SIG-M5 treated with dmso at 0.1 percent for 504 hours (cell line): ENCODE data around the gene ZNF580.

ENCODE experiments used
- DNase-seq: peaks from one replicate; lab custom pipeline; 2025; ENCODE audit not compliant: unreplicated experiment; lab: John Stamatoyannopoulos, UW

ZNF580 gene

GRCh38 chr19:55688422-55689218, 47.8 kb downstream of the ZNF580 start:
- no peak for DNase-seq

- DNase-seq: no peak
Observed at GRCh38 chr19:55689411-55690108, 48.8 kb downstream of the ZNF580 start.

- no peak for DNase-seq
Observed at GRCh38 chr19:55690109-55690768, 49.4 kb downstream of the ZNF580 start.

GRCh38 chr19:55690769-55691545, 50.2 kb downstream of the ZNF580 start:
- no peak for DNase-seq

- DNase-seq: no peak
Observed at GRCh38 chr19:55691561-55692481, 51.0 kb downstream of the ZNF580 start.

- no peak for DNase-seq
Observed at GRCh38 chr19:55692681-55693081, 51.9 kb downstream of the ZNF580 start.
